ENCODE results near the gene RUBCNL.

Gene RUBCNL

DNA sequence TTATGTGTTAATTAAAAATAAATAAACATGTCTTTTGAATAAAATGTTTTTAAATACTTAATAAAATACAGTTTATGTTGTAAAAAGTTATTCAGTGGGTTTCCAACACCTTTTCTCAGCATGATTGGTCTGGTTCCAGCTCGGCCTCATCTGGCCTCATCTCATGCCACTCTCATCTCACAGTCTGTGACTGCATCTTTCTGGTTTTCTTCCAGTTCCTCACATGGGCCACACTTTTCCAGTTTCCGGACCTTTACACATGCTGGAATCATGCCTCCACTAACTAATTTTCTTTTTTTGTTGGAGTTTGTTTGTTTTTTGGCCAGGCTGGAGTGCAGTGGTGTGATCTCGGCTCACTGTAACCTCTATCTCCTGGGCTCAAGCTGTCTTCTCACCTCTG lies 82.5 kb downstream of the RUBCNL start:
- no peak for TF ChIP-seq CTCF (IDR thresholded peaks at IDR 0.05; ENCODE audit: extremely low read depth, missing control alignments)
- no peak for DNase-seq (ENCODE audit: low spot score)

DNA sequence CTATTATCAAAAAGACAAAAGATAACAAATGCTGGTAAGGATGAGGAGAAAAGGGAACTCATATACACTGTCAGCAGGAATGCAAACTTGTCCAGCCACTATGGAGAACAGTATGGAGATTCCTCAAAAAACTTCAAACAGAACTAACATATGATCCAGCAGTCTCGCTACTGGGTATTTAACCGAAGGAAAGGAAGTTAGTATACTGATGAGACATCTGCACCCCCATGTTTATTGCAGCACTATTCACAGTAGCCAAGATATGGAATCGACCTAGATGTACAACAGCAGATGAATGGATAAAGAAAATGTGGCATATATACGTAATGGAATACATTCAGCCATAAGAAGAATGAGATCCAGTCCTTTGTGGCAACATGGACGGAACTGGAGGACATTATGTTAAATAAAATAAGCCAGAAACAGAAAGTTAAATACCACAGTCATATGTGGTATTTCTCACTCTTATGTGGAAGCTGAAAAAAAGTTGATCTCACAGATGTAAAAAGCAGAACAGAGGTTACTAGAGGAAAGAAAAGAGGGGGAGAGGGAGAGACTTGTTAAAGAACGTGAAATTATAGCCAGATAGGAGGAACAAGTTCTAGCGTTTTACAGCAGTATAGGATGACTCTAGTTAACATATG lies 83.2 kb downstream of the RUBCNL start:
- DNase-seq (ENCODE audit: low spot score), result no peak
- TF ChIP-seq CTCF (IDR thresholded peaks at IDR 0.05; ENCODE audit: extremely low read depth, missing control alignments), result no peak

DNA sequence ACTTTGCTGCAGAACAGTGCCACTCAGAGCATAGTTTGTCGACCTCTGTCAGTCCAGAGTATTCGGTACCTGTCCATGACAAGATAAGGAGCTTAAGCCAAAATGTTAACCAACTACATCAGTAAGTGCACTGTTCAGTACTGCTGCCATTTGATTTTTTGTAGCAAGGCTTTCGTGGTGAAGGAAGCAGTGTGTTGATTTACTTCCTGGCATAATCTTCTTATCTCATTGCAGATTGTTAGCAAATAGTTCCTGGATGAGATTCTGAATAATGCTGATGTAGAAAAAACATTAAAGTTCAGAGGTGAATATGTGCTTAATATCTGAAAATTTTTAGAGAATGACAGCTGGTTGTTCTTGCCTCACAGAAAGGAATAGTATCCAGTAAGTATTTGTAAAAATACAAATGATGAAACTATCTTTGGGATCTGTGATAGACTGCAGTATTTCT lies 89.7 kb downstream of the RUBCNL start:
- DNase-seq (ENCODE audit: low spot score), result no peak
- no peak for TF ChIP-seq CTCF (IDR thresholded peaks at IDR 0.05; ENCODE audit: extremely low read depth, missing control alignments)

GRCh38 chr13:46296921-46297320 lies 90.1 kb downstream of the RUBCNL start:
- TF ChIP-seq CTCF (IDR thresholded peaks at IDR 0.05; ENCODE audit: extremely low read depth, missing control alignments), result no peak
- no peak for DNase-seq (ENCODE audit: low spot score)

DNA sequence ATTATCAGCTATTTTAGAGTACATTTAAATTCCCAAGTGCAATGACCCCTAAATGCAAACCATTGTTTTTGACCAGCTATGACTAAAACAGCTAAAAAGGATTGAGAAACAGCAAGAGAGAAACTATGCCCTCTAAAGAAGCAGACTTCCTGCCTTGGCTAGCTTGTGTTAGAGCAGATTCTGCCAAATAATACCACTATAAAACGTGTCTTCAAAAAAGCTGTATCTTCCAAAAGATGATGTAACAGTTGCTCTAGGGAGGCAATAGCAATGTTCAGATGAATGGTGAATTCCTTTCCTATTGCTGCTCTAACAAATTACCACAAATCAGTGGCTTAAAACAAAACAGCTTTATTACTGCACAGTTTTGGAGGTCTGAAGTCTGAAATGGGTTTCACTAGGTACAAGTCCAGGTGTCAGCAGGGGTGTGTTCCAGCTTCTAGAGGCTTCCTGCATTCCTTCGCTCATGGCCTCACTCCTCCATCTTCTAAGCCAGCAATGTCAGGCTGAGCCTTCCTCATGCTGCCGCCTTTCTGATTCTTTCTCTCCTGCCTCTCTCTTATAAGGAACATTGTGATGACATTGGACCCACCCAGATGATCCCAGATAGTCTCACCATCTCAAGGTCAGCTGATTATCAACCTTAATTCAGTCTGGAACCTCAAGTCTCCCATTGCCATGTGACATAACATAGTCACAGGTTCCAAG lies 90.8 kb downstream of the RUBCNL start:
- no peak for DNase-seq (ENCODE audit: low spot score)
- TF ChIP-seq CTCF (IDR thresholded peaks at IDR 0.05; ENCODE audit: extremely low read depth, missing control alignments), result no peak

- no peak for TF ChIP-seq CTCF (IDR thresholded peaks at IDR 0.05; ENCODE audit: extremely low read depth, missing control alignments)
- peak; percentile 22 for DNase-seq (ENCODE audit: low spot score)
Measured at GRCh38 chr13:46295491-46296114, 91.4 kb downstream of the RUBCNL start.

GRCh38 chr13:46293436-46293835 lies 93.6 kb downstream of the RUBCNL start:
- TF ChIP-seq CTCF (IDR thresholded peaks at IDR 0.05; ENCODE audit: extremely low read depth, missing control alignments), result no peak
- no peak for DNase-seq (ENCODE audit: low spot score)

Measured in GM20000 (cell line).